D341Med (cell line): ENCODE results near the gene RBM6.

ENCODE experiments used
- DNase-seq: peaks from one replicate; pipeline ENCODE4 v3.0.0; 2012; ENCODE audit warnings: low spot score

RBM6 gene

GRCh38 chr3:50126287-50127211 is 186.6 kb downstream of the RBM6 start:
- peak; percentile 84 for DNase-seq
